Duodenal mucosa (tissue), 2 donors: ENCODE measurements around the gene SCYGR3.

Experiments used
- H3K27ac ChIP-seq: one replicate; pipeline ENCODE4 v1.7.0; 2013; ENCODE audit warnings: low read depth, low read length
- H3K27me3 ChIP-seq, 2 donors: one replicate each; pipeline ENCODE4 v1.7.0; 2013; ENCODE audit warnings: low read length in 2 of 2, control low read depth in 1 of 2; ENCODE audit not compliant: insufficient read depth in 2 of 2, control insufficient read depth in 1 of 2
- H3K36me3 ChIP-seq, 2 donors: one replicate each; pipeline ENCODE4 v1.7.0; 2013; ENCODE audit warnings: low read length in 2 of 2, control low read depth in 1 of 2; ENCODE audit not compliant: insufficient read depth in 2 of 2, control insufficient read depth in 1 of 2
- H3K4me1 ChIP-seq, 2 donors: one replicate each; pipeline ENCODE4 v1.7.0; 2013; ENCODE audit warnings: low read length in 2 of 2, control low read depth in 1 of 2; ENCODE audit not compliant: insufficient read depth in 2 of 2, control insufficient read depth in 1 of 2
- H3K4me3 ChIP-seq, 2 donors: one replicate each; pipeline ENCODE4 v1.7.0; 2013; ENCODE audit warnings: low read length in 2 of 2, low read depth in 1 of 2
- H3K9ac ChIP-seq, 2 donors: one replicate each; pipeline ENCODE4 v1.7.0; 2013; ENCODE audit warnings: low read length in 2 of 2, low read depth in 1 of 2
- H3K9me3 ChIP-seq, 2 donors: one replicate each; pipeline ENCODE4 v1.7.0; 2013; ENCODE audit warnings: low read length in 2 of 2, control low read depth in 1 of 2; ENCODE audit not compliant: control insufficient read depth in 1 of 2

Gene SCYGR3

GRCh38 chr2:227614740-227615139, at the start of gene SCYGR3:
TSS of gene SCYGR3 (minus strand) at chr2:227614840. CDS start at chr2:227614840, 0 bp downstream.
- Histone ChIP-seq H3K4me1 (no peaks in the 10 kb centered on the region), H3K36me3 (no peaks in the 10 kb centered on the region), H3K27me3 (no peaks in the 10 kb centered on the region), H3K9me3 (no peaks in the 10 kb centered on the region), H3K9ac (no peak within 1 kb of the TSS), H3K27ac (no peak within 1 kb of the TSS), H3K4me3 (no peak within 1 kb of the TSS)

DNA sequence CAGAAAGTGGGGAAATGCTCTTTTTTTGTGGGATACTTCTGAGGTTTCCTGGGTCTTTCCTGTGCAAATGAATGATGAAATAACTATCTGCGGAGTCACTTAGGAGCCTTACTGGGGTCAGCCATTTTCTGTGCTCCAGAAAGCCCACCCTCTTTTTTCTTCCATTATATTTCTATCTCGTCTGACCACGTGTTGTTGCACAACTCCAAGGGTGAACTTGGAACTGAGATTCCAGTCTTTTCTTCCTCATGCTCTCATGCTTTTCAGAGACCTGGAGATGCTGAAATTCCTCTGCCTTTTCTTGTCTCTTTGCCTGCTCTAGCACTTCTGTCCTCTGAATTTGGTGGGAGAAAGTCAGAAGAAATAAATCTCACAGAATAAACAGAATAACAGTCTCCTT, 47.2 kb upstream of the SCYGR3 start:
- Histone ChIP-seq H3K27ac (no peak overlapping the region), H3K36me3 (no peaks in the 10 kb centered on the region), H3K9ac (no peak overlapping the region), H3K27me3 (no peaks in the 10 kb centered on the region), H3K4me1 (no peaks in the 10 kb centered on the region), H3K4me3 (no peak overlapping the region), H3K9me3 (no peaks in the 10 kb centered on the region)

- Histone ChIP-seq H3K27me3 (no peaks in the 10 kb centered on the region), H3K36me3 (no peaks in the 10 kb centered on the region), H3K9me3 (no peaks in the 10 kb centered on the region), H3K4me3 (no peak overlapping the region), H3K27ac (no peak overlapping the region), H3K9ac (no peak overlapping the region), H3K4me1 (no peaks in the 10 kb centered on the region)
Observed at GRCh38 chr2:227661025-227661649, 46.5 kb upstream of the SCYGR3 start.

DNA sequence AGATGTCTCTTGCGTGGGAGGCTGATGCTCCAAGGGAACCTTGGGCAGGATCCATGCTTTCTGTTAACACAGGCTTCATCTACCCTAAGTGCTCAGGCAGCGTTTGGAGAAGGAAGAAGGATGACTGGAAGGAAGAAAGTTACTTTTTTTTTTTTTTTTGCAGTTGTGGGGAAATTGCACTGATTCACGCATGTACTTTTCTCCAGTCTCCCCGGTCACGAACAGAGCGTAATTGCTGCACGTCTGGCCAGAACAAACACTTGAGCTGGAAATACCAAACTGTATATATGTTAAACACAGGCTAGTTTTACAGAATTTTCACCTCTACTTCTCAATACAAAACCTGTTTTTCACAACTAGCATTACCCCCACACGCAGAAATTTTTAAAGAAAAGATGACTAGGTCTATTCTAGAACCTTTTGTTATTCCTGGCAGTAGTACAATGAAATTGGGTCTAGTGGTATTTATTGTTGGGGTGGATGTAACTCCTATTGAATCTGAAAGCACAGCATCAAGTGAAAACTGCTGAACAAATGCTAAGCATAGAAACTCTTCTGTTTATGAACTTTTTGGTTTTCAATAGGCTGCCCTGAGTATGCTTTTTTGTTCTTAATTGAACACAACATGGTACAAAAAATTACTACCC, 42.7 kb upstream of the SCYGR3 start:
- no peaks in the 10 kb centered on the region for H3K9me3 ChIP-seq
- H3K4me1 ChIP-seq = peaks cover 5 to 6% of the 10 kb centered on the region in 2 donors
- no peaks in the 10 kb centered on the region for H3K36me3 ChIP-seq
- no peak overlapping the region for H3K27ac ChIP-seq
- H3K4me3 ChIP-seq = no peak overlapping the region
- no peak overlapping the region for H3K9ac ChIP-seq
- no peaks in the 10 kb centered on the region for H3K27me3 ChIP-seq

DNA sequence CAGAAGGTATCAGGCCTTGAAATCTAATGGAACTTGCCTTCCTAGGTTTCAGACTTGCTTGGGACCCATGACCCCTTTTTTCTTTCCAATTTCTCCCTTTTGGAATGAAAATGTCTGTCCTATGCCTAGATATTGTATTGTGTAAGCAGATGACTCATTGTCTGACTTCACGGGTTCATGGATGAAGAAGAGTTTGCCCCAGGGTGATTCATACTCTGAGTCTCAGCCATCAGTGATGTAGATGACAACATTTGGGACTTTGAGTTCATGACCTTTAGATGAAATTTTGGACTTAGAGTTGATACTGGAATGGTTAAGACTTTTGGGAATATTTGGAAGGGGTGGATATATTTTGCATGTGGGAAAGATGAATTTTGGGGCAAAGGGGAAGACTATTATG, 40.8 kb upstream of the SCYGR3 start:
- H3K36me3 ChIP-seq = no peaks in the 10 kb centered on the region
- H3K4me3 ChIP-seq = no peak overlapping the region
- H3K9me3 ChIP-seq = no peaks in the 10 kb centered on the region
- H3K9ac ChIP-seq = no peak overlapping the region
- peaks cover 5 to 6% of the 10 kb centered on the region in 2 donors for H3K4me1 ChIP-seq
- H3K27me3 ChIP-seq = no peaks in the 10 kb centered on the region
- no peak overlapping the region for H3K27ac ChIP-seq

DNA sequence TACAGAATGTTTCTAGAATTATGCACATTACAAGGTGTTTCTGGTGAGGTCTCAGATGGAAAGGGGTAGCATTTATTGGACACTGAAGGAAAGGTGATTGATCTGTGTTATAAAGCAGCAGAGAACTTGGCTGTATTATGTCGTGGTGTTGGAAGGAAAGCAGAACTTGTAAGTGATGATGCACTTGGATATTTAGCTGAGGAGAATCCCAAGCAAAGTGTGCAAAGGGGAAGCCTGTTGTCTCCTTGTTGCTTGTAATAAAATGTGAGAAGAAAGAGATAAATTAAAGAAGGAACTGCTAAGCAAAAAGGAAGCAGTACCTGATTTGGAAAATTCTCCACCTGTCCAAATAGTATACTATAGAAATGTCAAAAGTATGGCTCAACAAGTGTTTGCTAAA, 39.8 kb upstream of the SCYGR3 start:
- Histone ChIP-seq H3K4me1 (peaks cover 5 to 6% of the 10 kb centered on the region in 2 donors), H3K27me3 (no peaks in the 10 kb centered on the region), H3K27ac (no peak overlapping the region), H3K9ac (no peak overlapping the region), H3K4me3 (no peak overlapping the region), H3K36me3 (no peaks in the 10 kb centered on the region), H3K9me3 (no peaks in the 10 kb centered on the region)

GRCh38 chr2:227653419-227653818, 38.8 kb upstream of the SCYGR3 start:
- Histone ChIP-seq H3K27me3 (no peaks in the 10 kb centered on the region), H3K4me1 (peaks cover 5 to 6% of the 10 kb centered on the region in 2 donors), H3K9ac (no peak overlapping the region), H3K27ac (no peak overlapping the region), H3K9me3 (no peaks in the 10 kb centered on the region), H3K4me3 (no peak overlapping the region), H3K36me3 (no peaks in the 10 kb centered on the region)

- Histone ChIP-seq H3K4me1 (no peaks in the 10 kb centered on the region), H3K27ac (no peak overlapping the region), H3K27me3 (no peaks in the 10 kb centered on the region), H3K9me3 (no peaks in the 10 kb centered on the region), H3K9ac (no peak overlapping the region), H3K4me3 (no peak overlapping the region), H3K36me3 (no peaks in the 10 kb centered on the region)
Observed at GRCh38 chr2:227643990-227644551, 29.4 kb upstream of the SCYGR3 start.

DNA sequence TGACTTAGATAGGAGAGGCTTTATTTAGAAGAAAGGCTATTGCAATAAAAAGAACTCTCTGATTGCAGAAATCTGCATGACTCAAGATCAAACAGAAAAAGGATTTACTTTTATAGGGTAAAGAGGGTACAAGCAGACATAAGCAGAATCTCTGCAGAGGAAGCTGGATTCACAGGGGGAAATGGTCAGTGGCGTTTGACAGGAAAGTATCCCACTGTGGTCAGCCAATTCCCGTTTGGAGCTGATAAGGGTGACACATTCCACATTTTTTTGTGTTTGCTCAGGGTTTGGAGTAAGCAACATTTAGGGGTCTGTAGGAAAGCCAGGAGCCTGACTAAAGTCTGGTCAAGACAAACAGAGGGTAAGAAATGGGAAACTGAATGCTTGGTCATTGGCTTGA, 28.0 kb upstream of the SCYGR3 start:
- Histone ChIP-seq H3K36me3 (no peaks in the 10 kb centered on the region), H3K27ac (no peak overlapping the region), H3K4me3 (no peak overlapping the region), H3K9ac (no peak overlapping the region), H3K27me3 (no peaks in the 10 kb centered on the region), H3K9me3 (no peaks in the 10 kb centered on the region), H3K4me1 (no peaks in the 10 kb centered on the region)

DNA sequence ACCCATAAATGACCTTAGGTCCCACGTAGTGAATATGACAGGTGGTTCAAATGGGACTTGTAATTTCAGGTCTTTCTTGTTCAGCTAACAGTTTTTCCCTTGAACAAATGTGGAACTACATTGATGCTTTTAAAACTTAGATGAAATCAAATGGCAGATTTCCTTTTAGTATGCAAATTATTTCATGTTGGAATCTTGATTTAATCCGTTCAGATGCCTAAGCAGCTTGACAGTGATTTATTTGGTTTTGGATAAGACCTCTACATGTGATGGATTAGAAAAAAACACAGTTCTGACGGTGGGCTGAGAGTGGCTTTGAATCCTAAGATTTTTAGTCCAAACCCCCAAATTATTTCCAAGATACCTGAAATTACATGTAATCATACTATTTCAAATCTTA, 19.6 kb upstream of the SCYGR3 start:
- H3K4me3 ChIP-seq = no peak overlapping the region
- H3K27ac ChIP-seq = no peak overlapping the region
- no peaks in the 10 kb centered on the region for H3K9me3 ChIP-seq
- no peaks in the 10 kb centered on the region for H3K4me1 ChIP-seq
- peaks cover 0 to 5% of the 10 kb centered on the region in 2 donors for H3K27me3 ChIP-seq
- H3K9ac ChIP-seq = no peak overlapping the region
- no peaks in the 10 kb centered on the region for H3K36me3 ChIP-seq
